ENCODE results near the gene CALM3. TPM values are rescaled to one million over a fixed set of nuclear protein-coding genes. Genes with fewer than 3 reads are reported as not detected.
A peak's percentile ranks its signal among the peaks of the same experiment; 100 is the strongest.

CALM3 gene
- total and polyA plus RNA-seq, 2 donors (not counting 3 experiments of a cell fraction or from before 2014, with no cell fraction given) = 305 to 425 TPM

- ChIA-PET POLR2A (interaction anchor here (0.7 to 1.2 kb wide), 3 partner anchors 16 to 45 kb away, joined by 4 read pairs; partner anchors contain the start of genes CALM3 and DACT3), CTCF (interaction anchor here (0.6 to 13.9 kb wide), 23 partner anchors 10 to 224 kb away, joined by 3 to 422 read pairs (median 4); partner anchors contain the start of gene DACT3)
- Histone ChIP-seq H2AFZ (ENCODE audit: low read depth, low read length) (no peak overlapping the region), H3K27me3 (ENCODE audit: control insufficient read depth in 2 of 2, insufficient read depth in 2 of 2, low read length in 2 of 2) (no peaks in the 10 kb centered on the region), H4K20me1 (replicated peaks; ENCODE audit: control insufficient read depth, extremely low read depth, insufficient read depth, low read length) (no peaks in the 10 kb centered on the region), H3K9me1 (replicated peaks; ENCODE audit: control insufficient read depth, extremely low read depth, insufficient read depth, low read length) (no peaks in the 10 kb centered on the region), H3K4me1 (ENCODE audit: control insufficient read depth, extremely low read depth, insufficient read depth, low read length) (peaks cover 4% of the 10 kb centered on the region), H3K4me2 (ENCODE audit: insufficient read depth, low read length) (no peak overlapping the region), H3K9me3 (replicated peaks; ENCODE audit: control insufficient read depth, insufficient read depth, low read length) (no peaks in the 10 kb centered on the region), H3K27ac (ENCODE audit: insufficient read depth, low read depth, low read length) (no peak overlapping the region), H3K9ac (replicated peaks; ENCODE audit: extremely low read depth, insufficient read depth, low read length) (no peak overlapping the region), H3K36me3 (ENCODE audit: control insufficient read depth in 2 of 2, extremely low read depth in 1 of 2, insufficient read depth in 2 of 2, low read length in 2 of 2) (no peaks in the 10 kb centered on the region), H3K79me2 (ENCODE audit: control insufficient read depth, insufficient read depth, low read length) (no peaks in the 10 kb centered on the region), H3K4me3 (replicated peaks in 1 of 3; ENCODE audit: insufficient read depth in 1 of 3, low read depth in 1 of 3, low read length in 3 of 3) (no peak overlapping the region)
- no TSS peak for BruUV-seq (replicated peaks)
- DNase-seq (ENCODE audit: low read depth, low spot score) = peak; percentile 73
- dilution Hi-C loops (cut with MboI; ENCODE audit: extremely low pct_ligation_motif_present, low sequenced_read_pairs) (no loop called here), intact Hi-C loops (cut with micrococcal nuclease) (no loop called here)
- peak; percentile 78 for FAIRE-seq
- TF ChIP-seq GATA2 (IDR thresholded peaks at IDR 0.05; ENCODE audit: insufficient read depth, insufficient read length, low read depth, low read length) = no peak
- TF ChIP-seq CTCF (IDR thresholded peaks at IDR 0.05; ENCODE audit: extremely low read depth in 1 of 2, insufficient read depth in 1 of 2, low read depth in 1 of 2, low read length in 2 of 2) = peak; percentile 43 to 83
- TF ChIP-seq FOS (IDR thresholded peaks at IDR 0.05; ENCODE audit: borderline replicate concordance, insufficient read depth, low read length) = no peak
- no peak for TF ChIP-seq POLR2A (IDR thresholded peaks at IDR 0.05; ENCODE audit: low read depth, low read length)
These were observed 15.6 kb downstream of the CALM3 start for GRCh38 chr19:46616631-46617322.

- Histone ChIP-seq H3K27ac (ENCODE audit: insufficient read depth, low read depth, low read length) (no peak overlapping the region), H2AFZ (ENCODE audit: low read depth, low read length) (no peak overlapping the region), H3K79me2 (ENCODE audit: control insufficient read depth, insufficient read depth, low read length) (no peaks in the 10 kb centered on the region), H3K4me2 (ENCODE audit: insufficient read depth, low read length) (no peak overlapping the region), H3K9ac (replicated peaks; ENCODE audit: extremely low read depth, insufficient read depth, low read length) (no peak overlapping the region), H4K20me1 (replicated peaks; ENCODE audit: control insufficient read depth, extremely low read depth, insufficient read depth, low read length) (no peaks in the 10 kb centered on the region), H3K27me3 (ENCODE audit: control insufficient read depth in 2 of 2, insufficient read depth in 2 of 2, low read length in 2 of 2) (no peaks in the 10 kb centered on the region), H3K9me3 (replicated peaks; ENCODE audit: control insufficient read depth, insufficient read depth, low read length) (no peaks in the 10 kb centered on the region), H3K4me1 (ENCODE audit: control insufficient read depth, extremely low read depth, insufficient read depth, low read length) (no peaks in the 10 kb centered on the region), H3K36me3 (ENCODE audit: control insufficient read depth in 2 of 2, extremely low read depth in 1 of 2, insufficient read depth in 2 of 2, low read length in 2 of 2) (no peaks in the 10 kb centered on the region), H3K4me3 (replicated peaks in 1 of 3; ENCODE audit: insufficient read depth in 1 of 3, low read depth in 1 of 3, low read length in 3 of 3) (no peak overlapping the region), H3K9me1 (replicated peaks; ENCODE audit: control insufficient read depth, extremely low read depth, insufficient read depth, low read length) (no peaks in the 10 kb centered on the region)
- intact Hi-C loops (cut with micrococcal nuclease) = no loop called here
- FAIRE-seq (no peak), DNase-seq (ENCODE audit: low read depth, low spot score) (no peak)
- ChIA-PET POLR2A (interaction anchor here (0.9 to 1.2 kb wide), 2 partner anchors 17 to 44 kb away, joined by 4 read pairs; partner anchors contain the start of genes CALM3 and DACT3), CTCF (interaction anchor here (0.6 to 13.9 kb wide), 22 partner anchors 11 to 223 kb away, joined by 3 to 422 read pairs (median 4); partner anchors contain the start of gene DACT3)
- dilution Hi-C loops (cut with MboI; ENCODE audit: extremely low pct_ligation_motif_present, low sequenced_read_pairs) = no loop called here
- TF ChIP-seq GATA2 (IDR thresholded peaks at IDR 0.05; ENCODE audit: insufficient read depth, insufficient read length, low read depth, low read length) (no peak), POLR2AphosphoS5 (IDR thresholded peaks at IDR 0.05; ENCODE audit: insufficient read depth, low read depth, low read length) (no peak)
- no TSS peak for BruUV-seq (replicated peaks)
These were observed 16.5 kb downstream of the CALM3 start for GRCh38 chr19:46617601-46618000.
